ENCODE data around the gene DMD.
A peak's percentile ranks its signal among the peaks of the same experiment; 100 is the strongest.

The DMD gene

GRCh38 chrX:31130457-31131220 lies 2080.7 kb downstream of the DMD start:
- no peak for DNase-seq

DNA sequence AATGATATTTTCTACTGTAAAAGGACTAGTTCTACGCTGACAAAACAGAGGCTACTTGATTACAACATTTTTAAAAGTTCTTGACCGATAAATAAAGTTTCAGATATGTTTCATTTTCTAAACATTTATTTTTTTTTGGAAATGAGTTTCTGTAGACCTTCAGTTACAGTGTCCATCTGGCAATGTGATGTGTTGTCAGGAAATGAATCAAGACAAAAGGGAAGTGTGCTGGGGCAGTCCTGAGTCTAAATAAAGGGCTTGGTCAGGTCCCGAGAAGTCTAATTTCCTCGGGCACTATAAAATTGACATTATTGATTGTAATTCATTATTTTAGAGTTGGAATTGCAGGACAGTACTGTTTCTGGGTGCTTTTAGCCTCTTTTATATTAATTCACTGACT lies 2082.5 kb downstream of the DMD start:
- DNase-seq, result no peak

DNA sequence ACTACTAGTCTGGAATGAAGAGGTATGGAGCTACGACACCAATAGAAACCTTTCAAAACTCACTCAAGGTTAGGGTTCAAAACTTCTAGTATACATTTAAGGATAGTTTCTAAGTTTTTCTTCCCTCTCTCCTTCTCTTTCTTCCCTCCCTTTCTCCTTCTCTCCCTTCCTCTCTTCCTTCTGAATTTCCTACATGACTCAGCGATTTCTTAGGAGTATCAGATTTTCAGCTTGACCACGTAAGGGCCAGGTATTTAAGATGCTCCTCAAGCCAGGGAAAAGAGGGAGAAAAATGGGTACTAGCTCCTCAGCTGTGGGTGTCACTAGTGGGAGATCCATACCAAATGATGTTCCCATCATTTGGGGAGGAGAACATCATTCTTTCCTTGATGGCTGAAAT lies 2083.6 kb downstream of the DMD start:
- no peak for DNase-seq

DNA sequence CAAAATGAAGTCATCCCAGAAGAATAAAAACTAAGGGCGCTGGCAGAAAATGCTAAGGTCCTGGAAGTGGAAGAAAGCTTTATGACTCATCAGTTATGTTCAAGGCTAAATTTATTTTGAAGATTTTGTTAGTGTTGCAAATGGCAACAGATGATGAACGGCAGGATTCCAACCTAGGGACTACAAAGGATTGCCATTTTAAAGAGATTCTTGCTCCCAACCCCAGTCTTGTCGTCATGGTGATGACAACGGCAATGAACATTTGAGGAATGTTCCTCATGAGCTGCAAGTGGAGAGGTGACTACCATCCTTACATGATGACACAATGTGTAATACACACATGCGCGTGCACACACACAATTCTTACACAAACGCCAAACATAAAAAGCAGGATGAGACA lies 2085.1 kb downstream of the DMD start:
- no peak for DNase-seq

GRCh38 chrX:31124536-31124935 lies 2086.8 kb downstream of the DMD start:
- no peak for DNase-seq

GRCh38 chrX:31123335-31123734 lies 2088.0 kb downstream of the DMD start:
- DNase-seq, result no peak

DNA sequence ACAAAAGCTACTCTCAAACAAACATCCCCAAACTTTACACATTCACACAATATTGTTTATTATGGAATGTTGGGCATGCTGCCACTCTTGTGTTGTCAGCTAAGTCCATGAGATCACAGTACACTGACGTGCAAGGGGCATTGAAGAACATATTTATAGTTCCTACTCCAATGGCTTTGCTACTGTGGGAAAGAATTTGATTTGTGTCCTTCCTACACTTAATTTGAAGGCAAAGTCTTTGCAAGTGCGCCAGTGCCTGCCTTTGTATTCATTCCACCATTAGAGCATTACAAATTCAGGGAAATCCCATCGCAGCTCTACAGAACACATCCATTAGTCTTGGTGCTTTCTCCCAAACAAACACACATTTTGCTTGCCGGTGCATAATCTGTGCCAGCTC lies 2094.1 kb downstream of the DMD start:
- DNase-seq, result no peak

DNA sequence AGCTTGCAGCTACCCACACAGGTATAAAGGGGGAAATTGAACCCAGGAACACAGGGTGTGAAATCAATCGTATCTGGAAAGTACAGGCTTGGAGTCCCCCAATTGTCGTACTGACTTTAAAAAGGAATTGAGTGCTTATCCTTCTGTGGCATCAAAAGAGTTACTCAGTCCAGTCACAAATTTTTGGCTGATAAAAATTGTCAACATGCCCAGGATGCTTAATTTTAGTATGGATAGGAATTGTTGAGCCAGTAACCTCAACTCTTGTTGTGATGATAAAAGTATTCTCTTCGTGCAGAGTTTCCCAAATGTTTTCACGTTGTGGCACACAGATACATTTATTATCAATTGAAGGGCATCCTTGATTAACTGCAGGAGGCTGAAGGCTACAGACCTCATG lies 2096.0 kb downstream of the DMD start:
- DNase-seq, result no peak

- DNase-seq, result no peak
These were observed 2096.5 kb downstream of the DMD start for GRCh38 chrX:31114858-31115257.

DNA sequence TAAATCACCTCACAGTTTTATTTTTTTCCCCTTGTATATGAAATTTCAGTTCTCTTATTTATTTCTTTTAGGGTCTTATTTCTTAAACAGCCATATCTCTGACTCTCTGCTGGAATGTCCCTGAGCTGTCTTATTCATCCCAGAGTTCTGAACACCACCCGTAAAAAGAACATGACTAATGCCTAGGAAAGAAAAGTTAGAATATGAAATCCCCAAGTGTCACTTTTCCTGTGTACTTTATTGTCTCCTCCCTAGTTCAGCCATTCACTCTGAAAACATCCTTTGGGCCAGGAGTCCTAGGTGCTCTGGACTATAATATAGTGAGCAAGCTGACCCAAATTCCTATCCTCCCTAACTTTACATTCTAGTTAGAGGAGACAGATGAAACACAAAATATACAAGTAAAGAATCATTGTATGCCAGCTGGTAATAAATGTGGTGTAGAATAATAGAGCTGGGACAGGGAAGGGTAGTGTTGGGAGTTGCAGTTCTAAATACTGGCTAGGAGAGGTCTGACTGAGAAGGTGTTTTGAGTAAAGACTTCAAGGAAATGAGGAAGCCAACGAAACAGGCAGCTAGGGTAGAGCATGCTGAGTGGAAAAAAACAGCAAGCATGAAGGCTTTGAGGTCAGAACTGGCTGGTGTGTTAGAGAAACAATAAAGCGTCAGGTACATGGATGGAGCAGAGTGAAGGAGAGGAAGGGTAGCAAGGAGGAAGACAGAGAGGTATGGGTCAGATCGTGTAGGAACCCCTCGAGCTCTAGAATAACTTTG lies 2098.9 kb downstream of the DMD start:
- peak; percentile 19 for DNase-seq

- DNase-seq, result no peak
These were observed 2100.7 kb downstream of the DMD start for GRCh38 chrX:31110657-31111056.

- DNase-seq, result peak; percentile 90
These were observed 2111.7 kb downstream of the DMD start for GRCh38 chrX:31099536-31100090.

GRCh38 chrX:31098079-31098478 lies 2113.3 kb downstream of the DMD start:
- no peak for DNase-seq

DNA sequence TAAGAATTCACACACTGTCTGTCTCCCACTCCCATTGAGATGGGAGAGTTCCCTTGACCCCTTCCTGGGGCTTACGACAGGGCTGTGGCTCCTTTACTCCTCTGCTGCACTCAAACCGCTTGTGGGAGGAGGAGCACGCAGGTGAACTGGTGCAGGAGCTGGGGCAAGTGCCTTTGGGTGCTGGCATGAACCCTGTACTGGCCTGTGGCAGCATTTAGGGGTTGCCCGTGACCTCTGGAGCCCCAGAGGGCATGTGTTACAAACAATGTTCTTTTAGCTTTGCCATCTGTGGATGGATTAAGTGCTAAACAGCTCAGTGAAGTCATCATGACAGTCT lies 2117.7 kb downstream of the DMD start:
- DNase-seq, result no peak

DNA sequence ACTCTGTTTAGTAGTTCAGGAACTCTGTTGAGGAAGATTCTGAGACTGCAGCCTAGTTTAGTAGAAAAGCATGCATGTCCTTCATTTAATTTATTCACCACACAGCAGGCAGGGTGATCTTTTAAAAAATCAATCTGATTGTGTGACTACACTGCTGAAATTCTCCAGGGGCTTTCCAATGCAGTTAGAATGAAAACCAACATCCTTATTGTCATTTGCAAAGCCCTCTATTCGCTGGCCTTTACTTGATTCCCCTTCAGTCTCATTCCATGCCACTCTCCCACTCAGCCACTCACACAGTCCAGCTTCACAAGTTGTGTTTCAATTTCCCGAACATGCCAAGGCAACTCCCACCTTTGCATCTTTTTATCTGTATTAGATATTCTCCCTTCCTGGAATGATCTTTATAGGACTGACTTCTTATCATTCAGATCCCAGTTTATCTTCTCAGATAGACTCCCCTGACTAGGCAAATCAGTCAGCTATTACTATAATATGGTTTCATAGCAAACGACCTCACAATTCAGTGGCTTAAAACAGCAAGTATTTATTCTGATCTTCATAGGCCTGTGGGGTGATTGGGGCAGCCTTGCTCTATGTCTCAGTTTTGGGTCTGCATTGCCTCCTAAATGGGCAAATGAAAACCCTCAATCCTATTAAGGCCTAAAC lies 2118.2 kb downstream of the DMD start:
- peak; percentile 43 for DNase-seq

GRCh38 chrX:31092476-31092875 lies 2118.9 kb downstream of the DMD start:
- DNase-seq, result no peak

DNA sequence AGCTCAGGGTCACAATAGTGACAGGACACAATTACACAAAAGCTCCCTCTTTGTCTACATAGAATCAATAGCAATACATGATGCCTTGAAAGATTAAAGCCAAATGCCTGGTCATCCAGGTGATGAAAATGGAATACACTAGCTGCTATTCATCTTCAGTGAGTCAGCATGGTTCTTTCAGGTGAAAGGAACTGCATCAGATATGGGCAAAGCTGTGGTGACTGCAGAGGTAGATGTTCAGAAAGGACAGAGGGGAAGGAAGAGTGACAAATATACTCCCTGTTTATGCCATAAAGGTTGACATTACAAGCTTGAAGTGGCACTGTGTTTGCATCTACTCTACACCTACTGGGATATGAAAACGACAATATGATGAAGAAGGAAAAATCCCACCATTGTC lies 2119.5 kb downstream of the DMD start:
- DNase-seq, result no peak

DNA sequence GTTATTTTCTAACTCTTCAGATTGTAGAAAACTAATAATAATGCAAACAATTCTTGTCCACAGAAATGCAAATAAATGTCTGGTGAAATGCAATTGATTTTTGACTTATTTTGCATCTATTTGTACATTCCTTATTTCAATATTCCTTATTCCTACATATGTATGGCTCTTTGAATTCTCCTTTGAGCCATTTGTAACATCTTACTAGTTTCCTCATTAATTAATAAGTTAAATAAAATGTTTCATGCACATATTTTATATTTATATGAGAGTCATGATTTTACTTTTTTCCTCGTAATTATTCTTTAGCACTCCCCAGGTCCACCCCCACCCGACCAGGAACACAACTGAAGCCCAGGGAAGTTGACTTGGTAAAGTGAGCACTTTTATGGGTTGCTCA lies 2136.8 kb downstream of the DMD start:
- no peak for DNase-seq

DNA sequence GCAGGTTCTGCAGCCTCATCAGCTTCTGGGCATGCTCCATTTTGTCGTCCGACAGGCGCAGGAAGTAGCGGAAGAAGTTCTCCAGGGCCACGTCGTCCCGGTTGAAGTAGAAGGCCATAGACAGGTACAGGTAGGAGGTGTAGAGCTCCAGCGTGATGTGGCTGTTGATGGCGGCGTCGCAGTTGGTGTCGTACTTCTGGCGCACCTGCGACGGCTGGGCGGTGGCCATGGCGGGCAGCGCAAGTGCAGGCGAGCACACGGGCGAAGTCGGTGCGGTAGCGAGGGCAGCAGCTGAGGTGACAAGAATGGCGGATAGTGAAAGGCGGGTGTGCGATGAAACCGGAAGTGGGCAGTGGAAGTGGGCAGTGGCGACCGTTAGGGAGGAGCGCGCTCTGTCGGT lies 2139.6 kb downstream of the DMD start, which contains the start of gene FTHL17:
TSS of gene FTHL17 (minus strand) at position 317 of the 400 bp plus-strand sequence. CDS start at position 229, 88 bp downstream.
- no peak for DNase-seq

- no peak for DNase-seq
These were observed 2140.1 kb downstream of the DMD start for GRCh38 chrX:31071262-31071661.

- DNase-seq, result peak; percentile 31
These were observed 2141.3 kb downstream of the DMD start for GRCh38 chrX:31070057-31070468.
